ENCODE results near the gene APC. TPM values are rescaled to one million over a fixed set of nuclear protein-coding genes. Genes with fewer than 3 reads are reported as not detected.
"Not testable (repeated sequence)": the region's sequence is repeated elsewhere in the genome, so short reads cannot be mapped to it uniquely, and the experiment has no call there.

The APC gene
- total RNA-seq, 1 donor from 2014 or later, result 52.6 TPM

DNA sequence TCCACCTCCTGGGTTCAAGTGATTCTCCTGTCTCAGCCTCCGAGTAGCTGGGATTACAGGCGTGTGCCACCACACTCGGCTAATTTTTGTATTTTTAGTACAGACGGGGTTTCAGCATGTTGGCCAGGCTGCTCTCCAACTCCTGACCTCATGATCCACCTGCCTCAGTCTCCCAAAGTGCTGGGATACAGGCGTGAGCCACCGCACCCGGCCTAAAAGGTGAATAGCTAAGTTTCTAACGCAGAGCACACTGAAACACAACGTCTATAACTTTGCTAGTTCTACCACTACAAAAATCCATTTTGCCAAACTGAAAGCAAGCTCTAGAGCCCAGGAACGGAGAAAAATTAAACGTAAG is 122.9 kb downstream of the APC start:
- not testable (repeated sequence) for DNase-seq

DNA sequence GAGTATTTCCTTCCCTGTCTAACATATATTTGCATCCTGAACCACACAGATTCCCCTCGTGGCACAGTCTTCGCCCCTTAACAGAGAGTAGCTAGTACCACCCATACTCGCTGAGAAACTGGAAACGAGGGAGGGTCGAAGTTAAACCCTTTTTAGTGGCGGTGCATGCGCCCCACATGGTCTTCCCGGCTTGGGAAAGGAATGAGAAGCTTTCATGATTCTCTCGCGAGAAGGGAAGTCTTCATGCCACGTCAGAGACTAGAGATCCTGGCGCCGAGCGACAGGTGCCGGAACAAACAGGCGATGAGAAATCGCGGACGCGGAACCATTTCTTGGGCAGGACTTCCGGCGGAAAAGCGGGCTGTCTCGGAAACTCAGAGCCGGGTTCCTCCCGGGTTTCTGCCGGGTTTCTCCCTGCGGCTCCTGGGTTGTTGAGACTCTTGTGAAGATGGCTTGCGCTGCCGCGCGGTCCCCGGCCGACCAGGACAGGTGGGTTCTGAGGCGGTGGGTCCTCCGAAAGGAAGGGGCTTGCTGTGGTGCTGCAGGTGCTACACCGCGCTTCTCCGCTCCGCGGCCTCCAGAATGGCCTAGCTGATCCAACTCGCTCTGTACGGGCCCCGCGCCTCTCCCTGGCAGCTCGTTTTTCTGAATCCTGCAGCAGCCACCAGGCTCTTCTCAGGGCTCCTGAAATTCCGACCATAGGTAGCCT is 123.4 kb downstream of the APC start, which contains the start of gene SRP19:
Gene SRP19 (plus strand): TSS at position 359 of the 709 bp plus-strand sequence. CDS start 90 bp downstream, at position 449.
- peak; percentile 98 for DNase-seq

DNA sequence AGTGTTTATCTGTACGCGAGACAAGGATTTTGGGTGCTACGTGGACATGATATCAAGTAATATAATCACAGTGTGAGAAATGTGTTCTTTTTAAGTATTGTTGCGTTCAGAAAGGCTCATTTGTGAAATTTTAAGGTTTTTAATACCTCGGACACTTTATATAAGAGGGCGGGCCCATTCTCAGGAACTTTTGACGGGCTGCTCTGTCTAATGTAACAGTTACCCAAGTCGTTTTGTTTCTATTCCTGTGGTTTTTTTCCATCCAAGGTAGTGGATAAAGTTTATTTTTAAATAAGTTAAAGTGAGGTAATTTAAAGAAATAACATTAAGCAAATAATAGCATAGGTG is 123.9 kb downstream of the APC start:
- DNase-seq, result no peak

DNA sequence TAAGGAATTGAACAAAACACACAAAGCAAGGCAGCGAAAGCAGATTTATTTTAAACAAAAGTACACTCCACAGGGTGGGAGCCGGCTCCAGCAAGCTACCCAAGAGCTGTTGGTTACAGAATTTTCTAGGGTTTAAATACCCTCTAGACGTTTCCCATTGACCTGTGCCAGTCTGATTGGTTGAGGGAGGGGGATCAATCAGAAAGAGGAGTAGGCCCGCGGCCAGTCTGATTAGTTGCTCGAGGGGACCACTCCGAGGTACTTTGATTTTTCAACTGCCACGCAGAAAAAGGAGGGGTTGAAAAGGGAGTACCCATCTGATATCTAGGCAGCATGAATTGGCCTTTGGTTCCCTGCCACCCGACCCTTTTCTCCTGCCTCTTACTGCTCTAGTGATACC is 124.4 kb downstream of the APC start:
- DNase-seq, result no peak

DNA sequence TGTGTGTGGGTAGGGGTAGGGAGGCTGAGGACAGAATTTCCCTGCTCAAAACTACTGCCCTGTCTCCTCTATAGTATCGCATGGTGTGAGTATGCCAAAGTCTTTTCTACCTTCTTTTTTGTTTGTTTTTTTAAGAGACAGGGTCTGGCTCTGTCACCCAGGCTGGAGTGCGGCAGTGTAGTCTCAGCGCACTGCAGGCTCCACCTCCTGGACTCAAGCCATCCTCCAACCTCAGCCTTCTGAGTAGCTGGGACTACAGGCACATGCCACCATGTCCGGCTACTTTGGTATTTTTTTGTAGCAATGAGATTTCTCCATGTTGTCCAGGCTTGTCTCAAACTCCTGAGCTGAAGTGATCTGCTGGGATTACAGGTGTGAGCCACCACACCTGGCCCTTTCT is 125.9 kb downstream of the APC start:
- DNase-seq, result no peak

DNA sequence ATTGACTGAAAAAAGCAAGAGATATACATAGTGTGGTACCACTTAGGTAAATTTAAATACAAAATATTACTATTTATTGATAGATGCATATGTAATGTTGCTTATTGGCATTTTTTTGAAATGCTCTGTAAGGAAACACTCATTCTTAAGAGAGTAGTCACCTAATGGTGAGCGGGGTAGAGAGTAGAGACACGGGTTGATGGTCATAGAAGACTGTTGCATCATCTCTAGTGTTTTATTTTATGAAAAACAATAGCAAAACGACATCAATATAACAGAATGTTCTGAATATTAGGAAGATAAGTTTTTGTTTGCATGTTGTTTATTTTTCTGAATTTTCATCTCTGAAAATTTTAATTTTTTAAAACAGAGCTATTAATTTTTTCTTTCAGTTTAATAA is 127.4 kb downstream of the APC start:
- DNase-seq, result no peak

DNA sequence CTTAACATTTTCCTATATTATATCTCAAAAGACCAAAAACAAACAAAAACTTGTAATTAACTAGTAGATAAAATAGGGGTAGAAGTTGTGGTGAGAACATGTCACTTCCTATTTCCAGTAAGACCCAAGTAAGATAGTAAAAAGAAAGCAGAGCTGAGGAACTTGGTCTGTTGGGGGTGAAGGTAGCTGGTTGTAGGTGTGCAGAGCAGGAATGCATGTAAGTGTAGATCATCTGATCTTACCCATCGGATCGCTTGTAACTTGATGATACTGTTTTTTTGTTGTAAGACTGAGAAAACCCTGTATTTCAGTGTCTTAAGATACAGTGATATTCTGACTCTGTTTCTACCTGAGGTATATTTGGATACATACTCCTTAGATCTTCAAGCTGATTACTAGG is 129.1 kb downstream of the APC start:
- DNase-seq, result no peak

DNA sequence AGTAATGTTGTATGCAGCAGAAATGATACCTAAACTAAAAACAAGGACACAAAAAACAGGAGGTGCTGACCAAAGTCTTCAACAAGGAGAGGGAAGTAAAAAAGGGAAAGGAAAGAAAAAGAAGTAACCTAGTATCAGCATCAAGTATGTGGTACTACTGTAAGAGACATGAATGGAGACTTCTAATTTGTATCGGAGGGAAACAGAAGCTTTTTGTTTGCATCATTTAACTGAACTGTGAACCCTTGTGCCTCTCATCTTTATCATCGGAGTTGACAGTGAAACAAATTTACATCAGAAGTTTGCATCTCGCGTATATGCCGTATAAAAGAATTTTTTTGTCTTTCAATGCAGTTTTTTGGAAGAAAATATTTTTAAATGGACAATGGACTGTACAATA is 129.7 kb downstream of the APC start:
- no peak for DNase-seq

DNA sequence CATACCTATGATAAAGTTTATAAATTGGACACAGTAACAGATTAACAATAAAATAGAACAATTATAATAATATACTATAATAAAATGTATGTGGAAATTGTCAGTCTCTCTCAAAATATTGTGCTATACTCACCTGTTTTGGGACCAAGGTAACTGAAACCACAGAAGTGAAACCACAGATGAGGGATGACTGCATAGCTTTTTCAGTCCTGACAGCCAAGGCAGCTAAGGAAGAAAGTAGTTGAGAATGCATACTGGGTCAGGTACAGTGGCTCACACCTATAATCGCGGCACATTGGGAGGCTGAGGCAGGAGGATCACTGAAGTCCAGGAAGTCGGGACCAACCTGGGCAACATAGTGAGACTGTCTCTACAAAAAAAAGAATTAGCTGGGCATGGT is 132.3 kb downstream of the APC start:
- DNase-seq, result no peak

DNA sequence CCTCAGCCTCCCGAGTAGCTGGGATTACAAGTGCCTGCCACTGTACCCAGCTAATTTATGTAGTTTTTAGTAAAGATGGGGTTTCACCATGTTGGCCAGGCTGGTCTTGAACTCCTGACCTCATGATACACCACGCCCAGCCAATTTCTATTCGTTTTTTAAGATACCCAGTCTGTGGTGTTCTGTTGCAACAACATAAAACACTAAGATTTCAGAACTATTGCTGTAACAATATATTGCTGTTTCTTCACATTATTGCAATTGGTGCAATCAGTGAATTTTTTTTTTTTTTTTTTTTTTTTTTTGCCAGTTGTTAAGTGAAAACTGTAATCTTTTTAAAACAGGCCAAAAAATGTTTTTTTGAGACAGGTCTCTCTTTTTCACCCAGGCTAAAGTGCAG is 133.3 kb downstream of the APC start:
- no peak for DNase-seq

DNA sequence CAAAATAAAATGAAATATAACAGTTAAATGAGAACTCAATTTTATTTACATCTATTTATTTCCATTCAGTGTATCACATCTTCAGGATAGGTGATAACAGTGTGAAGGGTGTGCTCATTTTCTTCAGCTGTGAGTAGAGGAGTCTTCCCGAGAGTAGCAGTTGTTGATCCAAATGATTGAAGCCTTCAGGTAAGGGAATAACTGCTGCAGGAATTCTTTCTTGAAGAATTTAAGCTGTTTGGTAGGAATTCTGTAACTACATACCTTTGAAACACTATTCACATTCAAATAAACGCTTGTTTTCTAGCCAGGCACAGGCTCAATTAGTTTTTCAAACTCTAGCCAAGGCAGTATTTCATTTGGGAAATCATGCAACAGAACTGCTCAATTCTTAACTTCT is 138.7 kb downstream of the APC start:
- DNase-seq, result no peak

DNA sequence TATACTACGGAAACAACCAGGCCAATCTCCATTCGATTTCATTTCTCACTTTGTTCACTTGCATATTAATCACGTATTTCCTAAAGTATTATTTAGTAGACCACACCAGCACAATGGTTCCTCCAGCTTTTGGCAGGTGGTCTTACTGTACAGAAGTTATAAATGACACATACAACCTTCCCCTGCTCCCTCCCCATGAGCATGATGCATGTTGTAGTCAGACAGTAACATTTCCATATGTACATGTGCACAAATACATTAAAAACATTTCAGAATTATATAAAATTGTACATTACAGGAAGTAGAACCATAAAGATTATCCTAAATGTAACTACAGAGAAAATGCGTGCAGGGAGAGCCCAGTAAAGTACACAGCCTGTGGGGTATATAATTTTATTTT is 140.4 kb downstream of the APC start:
- DNase-seq, result no peak

DNA sequence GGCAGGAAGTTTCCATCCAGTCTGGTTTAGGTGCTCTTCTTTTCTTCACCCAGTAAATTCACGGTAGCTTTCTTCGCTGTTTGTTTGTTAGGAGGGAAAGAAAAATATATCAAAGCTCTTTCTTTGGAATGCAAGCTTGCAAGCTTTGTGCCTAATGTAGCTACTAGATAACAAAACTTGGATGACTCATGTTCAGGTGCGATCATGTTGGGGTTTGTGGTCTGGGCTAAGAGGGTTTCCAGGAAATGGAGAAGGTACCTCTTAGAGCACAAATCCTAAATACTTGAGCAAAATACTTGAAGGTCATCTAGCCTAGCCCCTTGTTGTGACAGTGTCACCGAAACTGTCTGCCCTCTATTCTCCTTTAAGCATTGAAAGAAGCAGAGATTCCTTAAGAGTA is 141.1 kb downstream of the APC start:
- no peak for DNase-seq

DNA sequence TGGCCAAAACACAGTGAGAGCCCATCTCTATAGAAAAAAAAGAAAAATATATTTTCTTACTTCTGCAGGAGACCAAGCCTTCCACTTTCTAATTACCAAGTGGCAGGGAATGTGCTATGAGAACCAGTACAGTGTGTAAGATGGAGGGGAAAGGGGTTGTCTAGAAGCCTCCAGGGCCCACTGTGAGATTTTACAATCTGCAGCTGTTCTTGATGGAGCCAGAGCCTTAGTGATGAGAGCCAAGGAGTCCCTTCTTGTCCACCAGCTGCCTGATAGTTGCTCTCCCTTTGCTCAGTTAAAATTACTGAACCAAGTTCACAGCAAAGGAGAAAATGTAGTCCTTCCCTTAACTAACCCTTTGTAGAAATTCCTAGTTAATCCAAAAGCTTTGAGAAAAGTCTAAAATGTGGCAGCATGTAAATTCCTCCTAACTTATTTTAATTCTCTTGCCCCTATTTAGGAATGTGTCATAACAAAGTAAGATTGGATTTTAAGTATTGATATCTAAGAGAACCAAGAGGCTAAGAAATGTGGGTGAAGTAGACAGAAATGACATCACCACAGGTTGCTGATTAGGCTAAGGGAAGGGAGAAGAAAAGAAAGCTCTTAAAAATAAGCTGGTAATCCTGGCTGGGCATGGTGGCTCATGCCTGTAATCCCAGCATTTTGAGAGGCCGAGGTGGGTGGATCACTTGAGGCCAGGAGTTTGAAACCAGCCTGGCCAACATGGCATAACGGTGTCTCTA is 142.7 kb downstream of the APC start:
- no peak for DNase-seq

DNA sequence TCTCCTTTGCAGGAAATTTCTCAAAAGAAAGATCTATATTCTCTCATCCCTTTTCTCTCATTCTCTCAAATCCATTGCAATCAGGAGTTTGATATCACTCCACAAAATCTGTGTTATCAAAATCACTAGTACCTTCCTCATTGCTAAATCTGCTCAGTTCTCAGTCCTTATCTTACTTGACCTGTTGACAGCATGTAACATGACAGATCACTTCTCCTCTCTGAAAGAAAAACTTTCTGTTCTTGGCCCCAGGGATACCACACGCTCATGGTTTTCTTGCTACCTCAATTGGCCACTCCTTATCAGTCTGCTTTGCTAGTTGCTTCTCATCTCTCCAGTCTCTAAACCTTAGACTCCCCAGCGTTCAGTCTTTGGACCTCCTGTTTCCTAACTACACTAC is 145.5 kb downstream of the APC start:
- no peak for DNase-seq

DNA sequence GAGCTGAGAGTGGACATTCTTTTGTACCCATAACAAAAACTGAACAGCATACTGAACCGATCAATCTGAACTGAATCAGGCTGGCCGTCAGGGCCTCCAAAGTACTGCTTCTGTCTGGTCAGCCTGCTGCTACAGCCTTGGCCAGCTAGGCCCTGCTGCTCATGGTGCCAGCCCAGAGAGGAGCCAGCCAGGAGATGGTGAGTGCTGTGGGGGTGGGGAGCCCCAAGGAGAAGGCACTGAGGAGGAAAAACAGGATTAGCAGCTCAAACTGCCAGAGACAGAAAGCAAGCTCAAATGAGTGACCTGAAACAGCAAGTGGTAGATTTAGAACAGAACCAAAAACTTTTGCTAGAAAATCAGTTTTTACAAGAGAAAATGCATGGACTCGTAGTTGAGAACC is 147.3 kb downstream of the APC start:
- DNase-seq, result no peak

DNA sequence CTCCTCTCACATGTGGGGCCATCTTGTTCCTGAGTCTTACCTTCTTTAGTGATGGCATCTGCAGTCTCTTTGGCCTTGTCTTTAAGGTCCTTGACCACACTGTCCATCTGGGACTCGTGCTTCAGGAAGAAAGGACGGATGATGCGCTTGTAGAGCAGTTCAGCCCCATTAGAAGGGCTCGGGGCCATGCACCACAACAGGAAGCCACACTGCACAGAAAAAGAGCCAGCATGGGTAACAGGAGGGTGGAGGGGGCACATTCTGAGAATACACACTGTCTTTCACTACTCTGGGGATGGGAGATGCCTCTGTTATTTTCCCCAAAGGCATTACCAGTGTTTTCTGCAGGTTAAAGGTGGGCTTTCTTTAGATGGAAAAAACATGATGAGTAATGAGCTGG is 149.3 kb downstream of the APC start:
- no peak for DNase-seq

DNA sequence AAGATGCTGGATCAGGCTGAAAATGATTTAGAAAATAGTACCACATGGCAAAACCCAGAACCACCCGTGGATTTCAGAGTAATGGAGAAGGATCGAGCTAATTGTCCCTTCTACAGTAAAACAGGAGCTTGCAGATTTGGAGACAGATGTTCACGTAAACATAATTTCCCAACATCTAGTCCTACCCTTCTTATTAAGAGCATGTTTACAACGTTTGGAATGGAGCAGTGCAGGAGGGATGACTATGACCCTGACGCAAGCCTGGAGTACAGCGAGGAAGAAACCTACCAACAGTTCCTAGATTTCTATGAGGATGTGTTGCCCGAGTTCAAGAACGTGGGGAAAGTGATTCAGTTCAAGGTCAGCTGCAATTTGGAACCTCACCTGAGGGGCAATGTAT is 154.4 kb downstream of the APC start:
- not testable (repeated sequence) for DNase-seq

DNA sequence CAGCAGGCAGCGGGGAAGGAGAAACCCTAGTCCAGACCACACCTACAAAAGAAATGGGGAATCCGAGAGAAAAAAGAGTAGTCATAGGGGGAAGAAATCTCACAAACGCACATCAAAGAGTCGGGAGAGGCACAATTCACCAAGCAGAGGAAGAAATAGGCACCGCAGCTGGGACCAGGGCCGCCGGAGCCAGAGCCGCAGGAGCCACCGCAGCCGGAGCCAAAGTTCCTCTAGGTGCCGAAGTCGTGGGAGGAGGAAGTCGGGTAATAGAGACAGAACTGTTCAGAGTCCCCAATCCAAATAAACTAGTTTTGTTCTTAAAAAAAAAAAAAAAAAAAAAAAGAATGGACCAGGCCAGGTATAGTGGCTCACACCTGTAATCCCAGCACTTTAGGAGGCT is 155.1 kb downstream of the APC start:
- no peak for DNase-seq

DNA sequence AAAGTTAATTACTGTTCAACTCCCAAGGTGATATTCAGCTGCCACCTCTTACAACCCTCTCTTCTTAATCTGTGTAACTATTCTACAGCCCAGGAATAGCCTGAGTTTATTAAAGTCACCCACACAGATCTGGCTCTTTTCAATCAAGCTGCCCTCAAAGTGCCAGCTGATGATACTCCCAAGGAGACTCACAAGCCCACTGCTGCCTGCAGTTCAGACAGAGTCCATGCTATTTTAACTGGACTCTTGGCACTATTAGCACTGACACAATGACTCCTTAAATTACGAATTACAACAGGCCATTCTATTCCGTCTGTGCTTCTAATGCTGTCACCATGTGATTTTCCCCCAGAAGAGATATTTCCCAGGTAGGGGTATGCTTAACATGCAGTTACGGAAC is 158.0 kb downstream of the APC start:
- no peak for DNase-seq
